ENCODE results near the gene CALML3. TPM values are rescaled to one million over a fixed set of nuclear protein-coding genes. Genes with fewer than 3 reads are reported as not detected.

Gene CALML3
- total RNA-seq, 1 experiment from 2014 or later = not detected

DNA sequence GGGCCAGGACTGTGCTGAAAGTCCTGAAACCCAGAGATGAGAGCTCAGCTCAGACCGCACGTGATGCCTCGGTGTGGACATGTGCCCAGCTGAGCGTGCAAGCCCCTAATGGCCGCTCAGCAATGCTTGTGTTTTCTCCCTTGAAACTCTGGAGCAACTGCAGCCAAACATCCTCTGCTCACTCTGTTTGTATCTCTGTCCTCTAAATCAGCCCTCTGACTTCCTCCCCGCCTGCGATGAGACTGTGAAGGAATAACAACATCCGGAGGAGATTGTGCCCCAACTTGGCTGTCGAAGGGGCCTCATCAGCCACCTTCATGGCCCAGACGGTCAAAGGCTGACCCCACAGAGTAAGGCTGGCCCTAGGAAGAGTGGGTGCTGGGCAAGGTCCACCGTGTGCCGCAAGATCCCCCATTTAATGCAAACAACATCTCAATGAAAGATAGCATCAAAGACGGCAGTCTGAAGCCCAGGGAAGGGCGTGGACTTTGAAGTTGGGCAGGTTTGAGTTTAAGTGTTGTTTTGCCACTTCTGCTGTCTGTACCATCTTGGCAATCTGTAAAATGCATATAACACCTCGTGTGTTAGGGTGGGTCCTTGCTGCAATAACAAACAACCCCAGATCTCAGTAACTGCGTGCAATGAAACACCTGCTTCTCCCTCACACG lies 39.9 kb downstream of the CALML3 start:
- 0 out of 2 replicates have a peak, but pooled peaks have one; percentile 26 for ATAC-seq

GRCh38 chr10:5565205-5565545 lies 40.4 kb downstream of the CALML3 start:
- Histone ChIP-seq H3K4me1 (ENCODE audit: control insufficient read depth, insufficient read depth, low read length) (no peaks in the 10 kb centered on the region), H3K4me3 (ENCODE audit: low read depth in 2 of 2, low read length in 2 of 2) (no peak overlapping the region), H3K27ac (ENCODE audit: low read length) (no peak overlapping the region), H3K9me3 (ENCODE audit: control insufficient read depth, insufficient read depth, low read depth, low read length) (no peaks in the 10 kb centered on the region), H3K36me3 (ENCODE audit: control insufficient read depth, insufficient read depth, low read length) (no peaks in the 10 kb centered on the region), H3K27me3 (ENCODE audit: control insufficient read depth, insufficient read depth, low read length) (no peaks in the 10 kb centered on the region)
- ATAC-seq (no peak), DNase-seq (ENCODE audit: low read depth, low spot score) (no peak)
- no TSS peak for BruUV-seq (replicated peaks)
- ChIA-PET CTCF (no interaction called here), POLR2A (no interaction called here)
- in situ Hi-C loops (cut with HindIII; ENCODE audit: low pct_unique_long_range_greater_than_20kb, low sequenced_read_pairs) (no loop called here), intact Hi-C loops (cut with micrococcal nuclease; ENCODE audit: unreplicated experiment) (no loop called here)
- TF ChIP-seq SIN3A (IDR thresholded peaks at IDR 0.05; ENCODE audit: borderline replicate concordance, insufficient read depth, low read depth, low read length) (no peak), POLR2AphosphoS5 (IDR thresholded peaks at IDR 0.05; ENCODE audit: low read depth, low read length) (no peak), TCF7L2 (IDR thresholded peaks at IDR 0.05; ENCODE audit: low read depth, low read length) (no peak), CTCF (IDR thresholded peaks at IDR 0.05) (no peak)
- TF ChIP-seq, protein P1, sequence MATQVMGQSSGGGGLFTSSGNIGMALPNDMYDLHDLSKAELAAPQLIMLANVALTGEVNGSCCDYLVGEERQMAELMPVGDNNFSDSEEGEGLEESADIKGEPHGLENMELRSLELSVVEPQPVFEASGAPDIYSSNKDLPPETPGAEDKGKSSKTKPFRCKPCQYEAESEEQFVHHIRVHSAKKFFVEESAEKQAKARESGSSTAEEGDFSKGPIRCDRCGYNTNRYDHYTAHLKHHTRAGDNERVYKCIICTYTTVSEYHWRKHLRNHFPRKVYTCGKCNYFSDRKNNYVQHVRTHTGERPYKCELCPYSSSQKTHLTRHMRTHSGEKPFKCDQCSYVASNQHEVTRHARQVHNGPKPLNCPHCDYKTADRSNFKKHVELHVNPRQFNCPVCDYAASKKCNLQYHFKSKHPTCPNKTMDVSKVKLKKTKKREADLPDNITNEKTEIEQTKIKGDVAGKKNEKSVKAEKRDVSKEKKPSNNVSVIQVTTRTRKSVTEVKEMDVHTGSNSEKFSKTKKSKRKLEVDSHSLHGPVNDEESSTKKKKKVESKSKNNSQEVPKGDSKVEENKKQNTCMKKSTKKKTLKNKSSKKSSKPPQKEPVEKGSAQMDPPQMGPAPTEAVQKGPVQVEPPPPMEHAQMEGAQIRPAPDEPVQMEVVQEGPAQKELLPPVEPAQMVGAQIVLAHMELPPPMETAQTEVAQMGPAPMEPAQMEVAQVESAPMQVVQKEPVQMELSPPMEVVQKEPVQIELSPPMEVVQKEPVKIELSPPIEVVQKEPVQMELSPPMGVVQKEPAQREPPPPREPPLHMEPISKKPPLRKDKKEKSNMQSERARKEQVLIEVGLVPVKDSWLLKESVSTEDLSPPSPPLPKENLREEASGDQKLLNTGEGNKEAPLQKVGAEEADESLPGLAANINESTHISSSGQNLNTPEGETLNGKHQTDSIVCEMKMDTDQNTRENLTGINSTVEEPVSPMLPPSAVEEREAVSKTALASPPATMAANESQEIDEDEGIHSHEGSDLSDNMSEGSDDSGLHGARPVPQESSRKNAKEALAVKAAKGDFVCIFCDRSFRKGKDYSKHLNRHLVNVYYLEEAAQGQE (IDR thresholded peaks at IDR 0.05; ENCODE audit: insufficient read depth in 1 of 2, low read depth in 2 of 2, low read length in 1 of 2) = no peak

More for the DNA sequence above, 39.9 kb downstream of the CALML3 start:
- no peak for DNase-seq (ENCODE audit: low read depth, low spot score)
- POLR2A ChIA-PET = no interaction called here
- no TSS peak for BruUV-seq (replicated peaks)
- no peaks in the 10 kb centered on the region for H3K36me3 ChIP-seq (ENCODE audit: control insufficient read depth, insufficient read depth, low read length)
- TF ChIP-seq CTCF (IDR thresholded peaks at IDR 0.05) (no peak), SIN3A (IDR thresholded peaks at IDR 0.05; ENCODE audit: borderline replicate concordance, insufficient read depth, low read depth, low read length) (no peak), POLR2AphosphoS5 (IDR thresholded peaks at IDR 0.05; ENCODE audit: low read depth, low read length) (no peak), TCF7L2 (IDR thresholded peaks at IDR 0.05; ENCODE audit: low read depth, low read length) (no peak)
- TF ChIP-seq, protein P1 (IDR thresholded peaks at IDR 0.05; ENCODE audit: insufficient read depth in 1 of 2, low read depth in 2 of 2, low read length in 1 of 2) = no peak
- in situ Hi-C loops (cut with HindIII; ENCODE audit: low pct_unique_long_range_greater_than_20kb, low sequenced_read_pairs) (no loop called here), intact Hi-C loops (cut with micrococcal nuclease; ENCODE audit: unreplicated experiment) (no loop called here)
- H3K9me3 ChIP-seq (ENCODE audit: control insufficient read depth, insufficient read depth, low read depth, low read length) = no peaks in the 10 kb centered on the region
- H3K27ac ChIP-seq (ENCODE audit: low read length) = no peak overlapping the region
- H3K4me1 ChIP-seq (ENCODE audit: control insufficient read depth, insufficient read depth, low read length) = no peaks in the 10 kb centered on the region
- H3K27me3 ChIP-seq (ENCODE audit: control insufficient read depth, insufficient read depth, low read length) = no peaks in the 10 kb centered on the region
- no peak overlapping the region for H3K4me3 ChIP-seq (ENCODE audit: low read depth in 2 of 2, low read length in 2 of 2)
- CTCF ChIA-PET = no interaction called here
